PFSK-1 (cell line): ENCODE results near the gene NRIP1.

Experiments used
- FOXP2 ChIP-seq: optimal IDR thresholded peaks from 2 replicates; pipeline ENCODE3; 2011; ENCODE audit warnings: borderline replicate concordance, control low read depth, inconsistent platforms; ENCODE audit not compliant: insufficient read depth; ENCODE audit errors: extremely low read length, extremely low read depth
- POLR2AphosphoS5 ChIP-seq: IDR thresholded peaks from 2 replicates; pipeline ENCODE4 v1.6.1; 2012; ENCODE audit warnings: low read depth, mild to moderate bottlenecking, control low read depth, low read length, moderate library complexity
- SIN3A ChIP-seq: IDR thresholded peaks from 2 replicates; pipeline ENCODE4 v1.6.1; 2012; ENCODE audit warnings: mild to moderate bottlenecking, low read length, moderate library complexity, borderline replicate concordance; ENCODE audit not compliant: insufficient read depth
- TAF1 ChIP-seq: IDR thresholded peaks from 2 replicates; pipeline ENCODE4 v1.6.1; 2012; ENCODE audit warnings: low read length, control low read depth, borderline replicate concordance; ENCODE audit not compliant: insufficient read depth
- TF ChIP-seq, protein P1 (sequence below), 2 experiments: IDR thresholded peaks; 2 replicates each; pipeline versions ENCODE4 v1.6.1 to v1.8.0; 2011 to 2012; ENCODE audit warnings: low read depth in 2 of 2, low read length in 2 of 2, control low read depth in 1 of 2, inconsistent platforms in 1 of 2, mild to moderate bottlenecking in 1 of 2, moderate library complexity in 1 of 2; ENCODE audit not compliant: insufficient read depth in 1 of 2

NRIP1 gene

DNA sequence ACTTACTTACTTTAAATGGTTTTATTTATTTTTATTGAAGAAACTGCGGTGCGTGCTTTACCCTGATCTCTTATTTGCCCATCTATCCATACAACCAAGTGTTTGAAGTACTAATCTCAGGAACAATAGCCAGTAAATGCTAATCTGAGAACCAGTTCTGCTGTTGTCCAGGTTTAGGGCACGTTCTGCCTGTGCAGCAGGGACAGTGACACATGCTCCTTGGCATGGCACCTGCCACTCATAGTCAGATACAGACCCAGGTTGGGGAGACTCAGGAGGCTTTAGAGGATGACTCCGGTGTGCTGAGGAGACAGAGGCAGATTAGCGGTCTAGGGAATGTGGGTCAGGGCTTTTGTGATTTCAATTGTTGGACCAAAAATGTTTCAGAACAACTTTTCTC, 83.6 kb downstream of the NRIP1 start:
- TF ChIP-seq TAF1 (no peak), POLR2AphosphoS5 (no peak; the same call in 1 of the 2 replicates), FOXP2 (no peak), SIN3A (no peak)
- TF ChIP-seq, protein P1, sequence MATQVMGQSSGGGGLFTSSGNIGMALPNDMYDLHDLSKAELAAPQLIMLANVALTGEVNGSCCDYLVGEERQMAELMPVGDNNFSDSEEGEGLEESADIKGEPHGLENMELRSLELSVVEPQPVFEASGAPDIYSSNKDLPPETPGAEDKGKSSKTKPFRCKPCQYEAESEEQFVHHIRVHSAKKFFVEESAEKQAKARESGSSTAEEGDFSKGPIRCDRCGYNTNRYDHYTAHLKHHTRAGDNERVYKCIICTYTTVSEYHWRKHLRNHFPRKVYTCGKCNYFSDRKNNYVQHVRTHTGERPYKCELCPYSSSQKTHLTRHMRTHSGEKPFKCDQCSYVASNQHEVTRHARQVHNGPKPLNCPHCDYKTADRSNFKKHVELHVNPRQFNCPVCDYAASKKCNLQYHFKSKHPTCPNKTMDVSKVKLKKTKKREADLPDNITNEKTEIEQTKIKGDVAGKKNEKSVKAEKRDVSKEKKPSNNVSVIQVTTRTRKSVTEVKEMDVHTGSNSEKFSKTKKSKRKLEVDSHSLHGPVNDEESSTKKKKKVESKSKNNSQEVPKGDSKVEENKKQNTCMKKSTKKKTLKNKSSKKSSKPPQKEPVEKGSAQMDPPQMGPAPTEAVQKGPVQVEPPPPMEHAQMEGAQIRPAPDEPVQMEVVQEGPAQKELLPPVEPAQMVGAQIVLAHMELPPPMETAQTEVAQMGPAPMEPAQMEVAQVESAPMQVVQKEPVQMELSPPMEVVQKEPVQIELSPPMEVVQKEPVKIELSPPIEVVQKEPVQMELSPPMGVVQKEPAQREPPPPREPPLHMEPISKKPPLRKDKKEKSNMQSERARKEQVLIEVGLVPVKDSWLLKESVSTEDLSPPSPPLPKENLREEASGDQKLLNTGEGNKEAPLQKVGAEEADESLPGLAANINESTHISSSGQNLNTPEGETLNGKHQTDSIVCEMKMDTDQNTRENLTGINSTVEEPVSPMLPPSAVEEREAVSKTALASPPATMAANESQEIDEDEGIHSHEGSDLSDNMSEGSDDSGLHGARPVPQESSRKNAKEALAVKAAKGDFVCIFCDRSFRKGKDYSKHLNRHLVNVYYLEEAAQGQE (IDR thresholded peaks at IDR 0.05; ENCODE audit: insufficient read depth in 1 of 2, low read depth in 2 of 2, low read length in 2 of 2): no peak

DNA sequence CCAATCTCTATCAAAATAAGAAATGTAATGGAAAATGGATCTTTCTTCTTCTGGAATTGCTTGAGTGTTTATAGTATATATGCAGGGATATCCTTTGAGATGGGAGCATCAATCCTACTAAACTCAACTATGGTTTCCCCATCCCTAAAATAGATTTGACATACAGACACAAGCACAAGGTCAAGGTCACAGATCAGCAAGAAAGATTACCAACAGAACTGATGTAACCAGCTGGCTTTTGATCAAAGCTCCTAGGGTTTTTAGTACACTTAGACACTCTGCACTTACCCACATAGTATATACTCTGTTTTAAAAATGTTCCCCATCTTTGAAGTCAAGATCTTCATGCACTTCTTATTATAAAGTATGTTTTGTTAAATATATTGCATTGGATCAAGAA, 85.5 kb downstream of the NRIP1 start:
- TF ChIP-seq POLR2AphosphoS5 (0 out of 2 replicates have a peak, but pooled peaks have one; percentile 19), TAF1 (no peak)

GRCh38 chr21:14977814-14978213, 87.0 kb downstream of the NRIP1 start:
- TF ChIP-seq TAF1 (no peak), SIN3A (no peak), POLR2AphosphoS5 (no peak), FOXP2 (no peak)
- TF ChIP-seq, protein P1 (IDR thresholded peaks at IDR 0.05; ENCODE audit: insufficient read depth in 1 of 2, low read depth in 2 of 2, low read length in 2 of 2): no peak

DNA sequence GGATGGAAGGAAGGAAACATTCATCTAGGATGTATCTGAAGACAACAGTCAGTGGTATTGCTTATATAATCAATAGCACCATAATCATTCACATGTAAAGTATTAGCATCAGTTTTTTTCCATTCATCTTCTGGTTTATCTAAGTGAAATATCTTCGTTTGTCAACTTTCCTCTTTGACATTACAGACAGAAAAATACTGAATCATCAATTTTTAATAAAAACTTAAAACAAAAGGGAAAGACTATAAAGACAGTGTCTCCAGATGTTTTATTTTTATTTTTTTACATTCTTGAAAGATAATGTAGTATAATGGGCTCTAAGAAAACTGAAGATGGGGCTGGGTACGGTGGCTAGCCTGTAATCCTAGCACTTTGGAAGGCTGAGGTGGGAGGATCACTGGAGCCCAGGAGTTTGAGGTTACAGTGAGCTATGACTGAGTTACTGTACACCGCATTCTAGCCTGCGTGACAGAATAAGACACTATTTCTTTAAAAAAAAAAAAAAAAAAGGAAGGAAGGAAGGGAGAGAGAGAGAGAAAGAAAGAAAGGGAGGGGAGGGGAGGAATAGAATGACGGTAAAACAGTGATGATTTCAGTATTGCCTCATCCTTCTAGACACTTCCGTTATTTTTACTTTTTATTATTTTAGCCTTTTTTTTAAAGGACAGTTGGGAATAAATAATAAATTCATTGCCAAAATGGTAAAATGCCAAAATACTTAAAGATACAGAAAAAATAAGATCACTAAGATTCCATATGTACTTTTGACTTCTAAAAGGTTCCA, 89.5 kb downstream of the NRIP1 start:
- no peak for TF ChIP-seq TAF1
- TF ChIP-seq FOXP2: no peak
- no peak for TF ChIP-seq SIN3A
- TF ChIP-seq, protein P1 (IDR thresholded peaks at IDR 0.05; ENCODE audit: insufficient read depth in 1 of 2, low read depth in 2 of 2, low read length in 2 of 2): no peak
- TF ChIP-seq POLR2AphosphoS5: no peak

DNA sequence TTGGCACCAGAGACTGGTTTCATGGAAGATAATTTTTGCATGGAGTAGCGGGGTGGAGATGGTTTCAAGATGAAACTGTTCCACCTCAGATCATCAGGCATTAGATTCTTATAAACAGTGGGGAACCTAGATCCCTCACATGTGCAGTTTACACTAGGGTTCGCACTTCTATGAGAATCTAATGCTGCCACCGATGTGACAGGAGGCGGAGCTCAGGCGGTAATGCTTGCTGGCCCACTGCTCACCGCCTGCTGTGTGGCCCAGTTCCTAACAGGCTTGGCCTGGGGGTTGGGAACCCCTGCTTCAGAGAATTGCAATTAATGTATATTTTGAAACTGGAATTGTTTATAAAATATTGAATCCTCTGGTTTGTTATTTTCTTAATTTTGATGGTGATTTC, 92.1 kb downstream of the NRIP1 start:
- TF ChIP-seq, protein P1 (IDR thresholded peaks at IDR 0.05; ENCODE audit: insufficient read depth in 1 of 2, low read depth in 2 of 2, low read length in 2 of 2): no peak
- TF ChIP-seq TAF1 (no peak), SIN3A (no peak), POLR2AphosphoS5 (no peak), FOXP2 (no peak)
